ENCODE results near the gene DRAXIN.

- TF ChIP-seq POLR2A (IDR thresholded peaks at IDR 0.05) (no peak), CTCF (IDR thresholded peaks at IDR 0.05) (no peak)
Measured at GRCh38 chr1:11722538-11722937, 31.0 kb downstream of the DRAXIN start.
